Panc1 (cell line): ENCODE data around the gene TRAM2. TPM values are rescaled to one million over a fixed set of nuclear protein-coding genes. Genes with fewer than 3 reads are reported as not detected.

Experiments
- ATAC-seq: fragments of 200-7000 bp; cut with Tn5 transposase; 2 replicates; pipeline ENCODE4 v1.9.1; 2020; ENCODE audit warnings: mild to moderate bottlenecking, moderate library complexity
- BruUV-seq: library from RNA; stranded (reverse); fragments of 400-500 nt; replicated peaks from 2 replicates; lab custom pipeline; 2021; lab: Mats Ljungman, UMichigan
- CTCF ChIA-PET: fragments of 300-600 bp; sonication (Branson Sonifier 250); formaldehyde crosslinking; loops from one replicate; lab custom pipeline; 2022; ENCODE audit warnings: antibody characterized with exemption; lab: Charles Lee
- POLR2A ChIA-PET: fragments of 300-600 bp; sonication (Branson Sonifier 250); formaldehyde crosslinking; loops from one replicate; lab custom pipeline; 2022; ENCODE audit warnings: antibody characterized with exemption; lab: Charles Lee
- DNase-seq: peaks from one replicate; pipeline ENCODE4 v3.0.0-alpha.2; 2010; ENCODE audit warnings: low read depth, low spot score
- H3K27ac ChIP-seq: 2 replicates; pipeline ENCODE4 v1.5.1; 2011; ENCODE audit warnings: mild to moderate bottlenecking, low read length, inconsistent platforms
- H3K27me3 ChIP-seq: fragments of 200-500 bp; sonication (Bioruptor generic); 2 replicates; pipeline ENCODE4 v1.6.0; 2014; ENCODE audit warnings: low read length, inconsistent platforms; ENCODE audit not compliant: control insufficient read depth, insufficient read depth
- H3K36me3 ChIP-seq: fragments of 200-500 bp; sonication (Bioruptor generic); 2 replicates; pipeline ENCODE4 v1.5.1; 2014; ENCODE audit warnings: inconsistent platforms, mild to moderate bottlenecking, low read length, moderate library complexity; ENCODE audit not compliant: control insufficient read depth, insufficient read depth
- H3K4me1 ChIP-seq: 2 replicates; pipeline ENCODE4 v1.5.1; 2011; ENCODE audit warnings: inconsistent platforms, mild to moderate bottlenecking, low read length, moderate library complexity; ENCODE audit not compliant: control insufficient read depth, insufficient read depth
- H3K4me3 ChIP-seq, 2 experiments: 2 replicates each; pipeline ENCODE4 v1.5.1; 2011 to 2012; ENCODE audit warnings: low read depth in 2 of 2, low read length in 2 of 2, mild to moderate bottlenecking in 2 of 2, inconsistent platforms in 1 of 2, moderate library complexity in 1 of 2
- H3K9me3 ChIP-seq: fragments of 200-500 bp; sonication (Bioruptor generic); 2 replicates; pipeline ENCODE4 v1.5.1; 2014; ENCODE audit warnings: low read depth, mild to moderate bottlenecking, inconsistent platforms, low read length, moderate library complexity; ENCODE audit not compliant: control insufficient read depth, insufficient read depth
- POLR2AphosphoS5 ChIP-seq: IDR thresholded peaks from 2 replicates; pipeline ENCODE4 v1.6.1; 2012; ENCODE audit warnings: mild to moderate bottlenecking, low read depth, low read length, moderate library complexity
- SIN3A ChIP-seq: IDR thresholded peaks from 2 replicates; pipeline ENCODE4 v1.6.1; 2012; ENCODE audit warnings: low read depth, mild to moderate bottlenecking, low read length, moderate library complexity, borderline replicate concordance; ENCODE audit not compliant: insufficient read depth
- TCF7L2 ChIP-seq: IDR thresholded peaks from 2 replicates; pipeline ENCODE4 v1.6.1; 2011; ENCODE audit warnings: mild to moderate bottlenecking, low read depth, low read length, inconsistent platforms
- in situ Hi-C: cut with HindIII; loops from 2 replicates; pipeline ENCODE4 v1.10.0; 2016; ENCODE audit warnings: low sequenced_read_pairs, low pct_unique_long_range_greater_than_20kb
- intact Hi-C: fragments of 100-400 bp; cut with micrococcal nuclease; formaldehyde crosslinking; loops from one replicate; pipeline ENCODE4 v1.10.0; 2022; ENCODE audit not compliant: unreplicated experiment
- total RNA-seq: library from RNA; stranded (reverse); gene quantifications from one replicate; pipeline ENCODE4 v1.2.1, GENCODE V29; 2021; ENCODE audit not compliant: unreplicated experiment
- TF ChIP-seq, protein P1 (sequence below): fragments of 450-650 bp; IDR thresholded peaks from 2 replicates; pipeline ENCODE4 v1.5.1; 2017; ENCODE audit warnings: mild to moderate bottlenecking
- TF ChIP-seq, protein P2 (sequence below), 2 experiments: IDR thresholded peaks; 2 replicates each; pipeline ENCODE4 v1.6.1; 2011 to 2012; ENCODE audit warnings: low read depth in 2 of 2, control low read depth in 1 of 2, low read length in 1 of 2, mild to moderate bottlenecking in 1 of 2, moderate library complexity in 1 of 2; ENCODE audit not compliant: insufficient read depth in 1 of 2

The TRAM2 gene
- total RNA-seq, 1 experiment from 2014 or later: 56.7 TPM

- ChIA-PET CTCF (no interaction called here), POLR2A (no interaction called here)
- H3K36me3 ChIP-seq: no peaks in the 10 kb centered on the region
- peaks cover 57% of the 10 kb centered on the region for H3K4me1 ChIP-seq
- BruUV-seq: no TSS peak
- TF ChIP-seq, protein P1, sequence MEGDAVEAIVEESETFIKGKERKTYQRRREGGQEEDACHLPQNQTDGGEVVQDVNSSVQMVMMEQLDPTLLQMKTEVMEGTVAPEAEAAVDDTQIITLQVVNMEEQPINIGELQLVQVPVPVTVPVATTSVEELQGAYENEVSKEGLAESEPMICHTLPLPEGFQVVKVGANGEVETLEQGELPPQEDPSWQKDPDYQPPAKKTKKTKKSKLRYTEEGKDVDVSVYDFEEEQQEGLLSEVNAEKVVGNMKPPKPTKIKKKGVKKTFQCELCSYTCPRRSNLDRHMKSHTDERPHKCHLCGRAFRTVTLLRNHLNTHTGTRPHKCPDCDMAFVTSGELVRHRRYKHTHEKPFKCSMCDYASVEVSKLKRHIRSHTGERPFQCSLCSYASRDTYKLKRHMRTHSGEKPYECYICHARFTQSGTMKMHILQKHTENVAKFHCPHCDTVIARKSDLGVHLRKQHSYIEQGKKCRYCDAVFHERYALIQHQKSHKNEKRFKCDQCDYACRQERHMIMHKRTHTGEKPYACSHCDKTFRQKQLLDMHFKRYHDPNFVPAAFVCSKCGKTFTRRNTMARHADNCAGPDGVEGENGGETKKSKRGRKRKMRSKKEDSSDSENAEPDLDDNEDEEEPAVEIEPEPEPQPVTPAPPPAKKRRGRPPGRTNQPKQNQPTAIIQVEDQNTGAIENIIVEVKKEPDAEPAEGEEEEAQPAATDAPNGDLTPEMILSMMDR: no peak
- no peak for TF ChIP-seq TCF7L2
- TF ChIP-seq, protein P2, sequence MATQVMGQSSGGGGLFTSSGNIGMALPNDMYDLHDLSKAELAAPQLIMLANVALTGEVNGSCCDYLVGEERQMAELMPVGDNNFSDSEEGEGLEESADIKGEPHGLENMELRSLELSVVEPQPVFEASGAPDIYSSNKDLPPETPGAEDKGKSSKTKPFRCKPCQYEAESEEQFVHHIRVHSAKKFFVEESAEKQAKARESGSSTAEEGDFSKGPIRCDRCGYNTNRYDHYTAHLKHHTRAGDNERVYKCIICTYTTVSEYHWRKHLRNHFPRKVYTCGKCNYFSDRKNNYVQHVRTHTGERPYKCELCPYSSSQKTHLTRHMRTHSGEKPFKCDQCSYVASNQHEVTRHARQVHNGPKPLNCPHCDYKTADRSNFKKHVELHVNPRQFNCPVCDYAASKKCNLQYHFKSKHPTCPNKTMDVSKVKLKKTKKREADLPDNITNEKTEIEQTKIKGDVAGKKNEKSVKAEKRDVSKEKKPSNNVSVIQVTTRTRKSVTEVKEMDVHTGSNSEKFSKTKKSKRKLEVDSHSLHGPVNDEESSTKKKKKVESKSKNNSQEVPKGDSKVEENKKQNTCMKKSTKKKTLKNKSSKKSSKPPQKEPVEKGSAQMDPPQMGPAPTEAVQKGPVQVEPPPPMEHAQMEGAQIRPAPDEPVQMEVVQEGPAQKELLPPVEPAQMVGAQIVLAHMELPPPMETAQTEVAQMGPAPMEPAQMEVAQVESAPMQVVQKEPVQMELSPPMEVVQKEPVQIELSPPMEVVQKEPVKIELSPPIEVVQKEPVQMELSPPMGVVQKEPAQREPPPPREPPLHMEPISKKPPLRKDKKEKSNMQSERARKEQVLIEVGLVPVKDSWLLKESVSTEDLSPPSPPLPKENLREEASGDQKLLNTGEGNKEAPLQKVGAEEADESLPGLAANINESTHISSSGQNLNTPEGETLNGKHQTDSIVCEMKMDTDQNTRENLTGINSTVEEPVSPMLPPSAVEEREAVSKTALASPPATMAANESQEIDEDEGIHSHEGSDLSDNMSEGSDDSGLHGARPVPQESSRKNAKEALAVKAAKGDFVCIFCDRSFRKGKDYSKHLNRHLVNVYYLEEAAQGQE (IDR thresholded peaks at IDR 0.05; ENCODE audit: insufficient read depth in 1 of 2, low read depth in 2 of 2, low read length in 1 of 2): no peak
- TF ChIP-seq POLR2AphosphoS5: no peak
- no peak for TF ChIP-seq SIN3A
- ATAC-seq: no peak
- no peak overlapping the region for H3K4me3 ChIP-seq
- in situ Hi-C loops: no loop called here
- no peak for DNase-seq
- H3K27me3 ChIP-seq: no peaks in the 10 kb centered on the region
- H3K27ac ChIP-seq: peak overlapping the region; percentile 57; the same call in 1 of the 2 replicates
- H3K9me3 ChIP-seq: no peaks in the 10 kb centered on the region
- intact Hi-C loops: no loop called here
Observed at GRCh38 chr6:52570291-52570700, 6.6 kb downstream of the TRAM2 start.

GRCh38 chr6:52568320-52568719 is 8.5 kb downstream of the TRAM2 start:
- Histone ChIP-seq H3K9me3 (no peaks in the 10 kb centered on the region), H3K27me3 (no peaks in the 10 kb centered on the region), H3K4me1 (peaks cover 39% of the 10 kb centered on the region), H3K27ac (no peak overlapping the region), H3K36me3 (no peaks in the 10 kb centered on the region), H3K4me3 (no peak overlapping the region)
- in situ Hi-C loops (no loop called here), intact Hi-C loops (no loop called here)
- CTCF ChIA-PET: no interaction called here
- ATAC-seq (no peak), DNase-seq (no peak)
- POLR2A ChIA-PET: no interaction called here
- TF ChIP-seq POLR2AphosphoS5 (no peak), TCF7L2 (no peak), SIN3A (no peak)
- TF ChIP-seq, protein P2 (IDR thresholded peaks at IDR 0.05; ENCODE audit: insufficient read depth in 1 of 2, low read depth in 2 of 2, low read length in 1 of 2): no peak
- TF ChIP-seq, protein P1: no peak
- BruUV-seq: no TSS peak
